Osteoblast (primary cell): ENCODE data around the gene PKIB. TPM values are rescaled to one million over a fixed set of nuclear protein-coding genes. Genes with fewer than 3 reads are reported as not detected.

Experiments used
- DNase-seq: peaks from one replicate; pipeline ENCODE4 v3.0.0; 2011; ENCODE audit warnings: low spot score, mixed read lengths; ENCODE audit not compliant: insufficient read length; ENCODE audit errors: missing footprints
- H2AFZ ChIP-seq: 2 replicates; pipeline ENCODE4 v1.6.0; 2011; ENCODE audit warnings: mild to moderate bottlenecking, low read length
- H3K27ac ChIP-seq: 2 replicates; pipeline ENCODE4 v1.5.1; 2011; ENCODE audit warnings: mild to moderate bottlenecking, low read depth, low read length, moderate library complexity
- H3K27me3 ChIP-seq: 2 replicates; pipeline ENCODE4 v1.6.0; 2012; ENCODE audit warnings: mild to moderate bottlenecking, control low read depth, inconsistent platforms, low read length, moderate library complexity; ENCODE audit not compliant: insufficient read depth
- H3K36me3 ChIP-seq: 2 replicates; pipeline ENCODE4 v1.5.1; 2011; ENCODE audit warnings: mild to moderate bottlenecking, low read length, control low read depth, moderate library complexity; ENCODE audit not compliant: insufficient read depth
- H3K4me1 ChIP-seq: 2 replicates; pipeline ENCODE4 v1.5.1; 2011; ENCODE audit warnings: mild to moderate bottlenecking, low read length, control low read depth, moderate library complexity; ENCODE audit not compliant: insufficient read depth
- H3K4me2 ChIP-seq: 2 replicates; pipeline ENCODE4 v1.6.0; 2011; ENCODE audit warnings: mild to moderate bottlenecking, low read length; ENCODE audit not compliant: insufficient read depth
- H3K4me3 ChIP-seq: fragments of 200-600 bp; sonication (generic); 3 replicates; pipeline ENCODE4 v1.5.1; 2012; ENCODE audit warnings: mild to moderate bottlenecking, low read length, inconsistent platforms; ENCODE audit not compliant: insufficient read depth
- H3K79me2 ChIP-seq: 2 replicates; pipeline ENCODE4 v1.6.0; 2012; ENCODE audit warnings: mild to moderate bottlenecking, low read length, control low read depth, inconsistent platforms; ENCODE audit not compliant: insufficient read depth
- H3K9me3 ChIP-seq: 2 replicates; pipeline ENCODE4 v1.5.1; 2011; ENCODE audit warnings: low read depth, low read length, control low read depth
- H4K20me1 ChIP-seq: 2 replicates; pipeline ENCODE4 v1.6.0; 2012; ENCODE audit warnings: mild to moderate bottlenecking, low read length, control low read depth; ENCODE audit not compliant: insufficient read depth
- CTCF ChIP-seq: IDR thresholded peaks from 2 replicates; pipeline ENCODE4 v1.5.1; 2011; ENCODE audit warnings: mild to moderate bottlenecking, low read depth, low read length, moderate library complexity; ENCODE audit errors: extremely low read depth
- total RNA-seq: library from RNA; depleted of rRNA; stranded (reverse); fragments of >200 nt; gene quantifications from 2 replicates; pipeline ENCODE4 v1.2.3, GENCODE V29; 2012

PKIB gene
- total RNA-seq, 1 donor, result 0.72 TPM

- H3K27me3 ChIP-seq, result no peaks in the 10 kb centered on the region
- DNase-seq, result no peak
- no peaks in the 10 kb centered on the region for H3K36me3 ChIP-seq
- no peak overlapping the region for H3K4me3 ChIP-seq
- no peaks in the 10 kb centered on the region for H3K9me3 ChIP-seq
- no peaks in the 10 kb centered on the region for H4K20me1 ChIP-seq
- no peak overlapping the region for H3K27ac ChIP-seq
- TF ChIP-seq CTCF, result no peak
- H2AFZ ChIP-seq, result no peak overlapping the region
- no peaks in the 10 kb centered on the region for H3K79me2 ChIP-seq
- H3K4me1 ChIP-seq, result no peaks in the 10 kb centered on the region
- no peak overlapping the region for H3K4me2 ChIP-seq
These were observed 53.8 kb downstream of the PKIB start for GRCh38 chr6:122663981-122664380.

- no peak for TF ChIP-seq CTCF
- Histone ChIP-seq H3K27me3 (no peaks in the 10 kb centered on the region), H3K36me3 (no peaks in the 10 kb centered on the region), H3K79me2 (no peaks in the 10 kb centered on the region), H3K4me3 (no peak overlapping the region), H3K27ac (no peak overlapping the region), H3K4me1 (no peaks in the 10 kb centered on the region), H3K4me2 (no peak overlapping the region), H2AFZ (no peak overlapping the region), H3K9me3 (no peaks in the 10 kb centered on the region), H4K20me1 (no peaks in the 10 kb centered on the region)
- no peak for DNase-seq
These were observed 55.7 kb downstream of the PKIB start for GRCh38 chr6:122665929-122666328.

GRCh38 chr6:122666418-122666817 is 56.2 kb downstream of the PKIB start:
- no peaks in the 10 kb centered on the region for H3K4me1 ChIP-seq
- H2AFZ ChIP-seq, result no peak overlapping the region
- H3K27ac ChIP-seq, result no peak overlapping the region
- H3K79me2 ChIP-seq, result no peaks in the 10 kb centered on the region
- H3K36me3 ChIP-seq, result no peaks in the 10 kb centered on the region
- TF ChIP-seq CTCF, result no peak
- DNase-seq, result no peak
- no peak overlapping the region for H3K4me2 ChIP-seq
- H3K4me3 ChIP-seq, result no peak overlapping the region
- H4K20me1 ChIP-seq, result no peaks in the 10 kb centered on the region
- no peaks in the 10 kb centered on the region for H3K9me3 ChIP-seq
- H3K27me3 ChIP-seq, result no peaks in the 10 kb centered on the region

- Histone ChIP-seq H3K4me1 (no peaks in the 10 kb centered on the region), H3K36me3 (no peaks in the 10 kb centered on the region), H3K4me3 (no peak overlapping the region), H3K79me2 (no peaks in the 10 kb centered on the region), H3K4me2 (no peak overlapping the region), H3K27me3 (no peaks in the 10 kb centered on the region), H2AFZ (no peak overlapping the region), H4K20me1 (no peaks in the 10 kb centered on the region), H3K27ac (no peak overlapping the region), H3K9me3 (no peaks in the 10 kb centered on the region)
- no peak for TF ChIP-seq CTCF
- DNase-seq, result no peak
These were observed 59.2 kb downstream of the PKIB start for GRCh38 chr6:122669418-122669817.
